ENCODE measurements around the gene PPM1H.

The PPM1H gene

GRCh38 chr12:62649412-62650138 lies 285.4 kb downstream of the PPM1H start:
- no peak for DNase-seq (ENCODE audit: low spot score)
- no peak for TF ChIP-seq CTCF (IDR thresholded peaks at IDR 0.05; ENCODE audit: extremely low read depth, missing control alignments)

- no peak for DNase-seq (ENCODE audit: low spot score)
- no peak for TF ChIP-seq CTCF (IDR thresholded peaks at IDR 0.05; ENCODE audit: extremely low read depth, missing control alignments)
Observed at GRCh38 chr12:62647586-62647985, 287.4 kb downstream of the PPM1H start.

DNA sequence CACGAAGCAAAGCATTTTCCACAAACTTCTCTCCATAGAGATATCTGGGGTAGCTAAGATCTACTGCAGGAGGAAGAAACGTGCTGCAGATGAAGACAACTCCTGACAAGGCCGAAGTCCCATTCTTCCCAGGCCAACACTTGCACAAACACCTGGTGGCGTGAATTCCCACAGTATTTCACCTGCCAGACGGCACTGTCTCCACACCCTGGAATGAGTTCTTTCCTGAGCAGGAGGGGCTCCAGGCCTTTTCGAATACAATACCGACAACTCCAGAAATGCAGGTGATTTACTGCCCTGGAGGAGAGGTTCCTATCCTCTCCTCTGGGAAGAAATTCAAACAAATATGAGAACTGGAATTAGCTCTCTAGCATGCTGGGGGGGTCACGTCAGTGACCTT lies 288.4 kb downstream of the PPM1H start:
- no peak for TF ChIP-seq CTCF (IDR thresholded peaks at IDR 0.05; ENCODE audit: extremely low read depth, missing control alignments)
- no peak for DNase-seq (ENCODE audit: low spot score)

DNA sequence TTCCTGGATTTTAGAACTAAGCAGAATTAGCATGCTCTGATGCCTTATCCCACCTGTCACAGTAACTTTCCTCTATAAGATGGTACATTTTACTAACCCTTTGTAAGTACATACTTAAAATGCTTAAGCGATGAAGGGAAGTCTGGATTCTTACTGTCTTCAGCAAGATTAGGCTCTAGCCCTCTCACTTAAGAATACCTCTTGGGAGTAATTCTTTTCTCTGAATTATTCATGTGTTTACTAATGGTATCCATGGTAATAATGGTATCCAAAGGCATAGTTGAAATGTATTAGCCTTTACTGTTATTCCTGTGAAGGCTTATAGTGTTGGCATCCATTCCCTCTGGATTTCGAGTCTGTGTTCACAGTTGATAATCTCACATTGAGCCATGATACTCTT lies 291.5 kb downstream of the PPM1H start:
- no peak for TF ChIP-seq CTCF (IDR thresholded peaks at IDR 0.05; ENCODE audit: extremely low read depth, missing control alignments)
- no peak for DNase-seq (ENCODE audit: low spot score)

DNA sequence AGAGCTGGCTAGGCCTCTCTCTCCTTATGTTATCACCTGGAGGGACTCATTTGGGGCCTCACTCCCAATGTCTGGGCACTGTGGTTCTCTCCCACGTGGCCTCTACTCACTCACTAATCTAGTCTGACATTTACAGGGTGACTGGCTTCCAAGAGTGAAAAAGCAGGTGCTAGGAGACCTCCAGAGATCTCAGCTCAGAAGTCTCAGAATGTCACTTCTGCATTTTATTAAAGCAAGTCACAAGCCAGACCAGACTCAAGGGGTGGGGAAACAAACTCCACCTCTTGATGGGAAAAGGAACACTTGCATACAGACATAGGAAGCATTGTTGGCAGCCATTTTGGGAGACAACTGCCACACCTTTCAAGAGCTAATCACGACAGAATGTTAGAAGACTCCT lies 292.5 kb downstream of the PPM1H start:
- no peak for TF ChIP-seq CTCF (IDR thresholded peaks at IDR 0.05; ENCODE audit: extremely low read depth, missing control alignments)
- DNase-seq (ENCODE audit: low spot score), result no peak

GRCh38 chr12:62640910-62641448 lies 294.0 kb downstream of the PPM1H start:
- DNase-seq (ENCODE audit: low spot score), result peak; percentile 73
- no peak for TF ChIP-seq CTCF (IDR thresholded peaks at IDR 0.05; ENCODE audit: extremely low read depth, missing control alignments)

DNA sequence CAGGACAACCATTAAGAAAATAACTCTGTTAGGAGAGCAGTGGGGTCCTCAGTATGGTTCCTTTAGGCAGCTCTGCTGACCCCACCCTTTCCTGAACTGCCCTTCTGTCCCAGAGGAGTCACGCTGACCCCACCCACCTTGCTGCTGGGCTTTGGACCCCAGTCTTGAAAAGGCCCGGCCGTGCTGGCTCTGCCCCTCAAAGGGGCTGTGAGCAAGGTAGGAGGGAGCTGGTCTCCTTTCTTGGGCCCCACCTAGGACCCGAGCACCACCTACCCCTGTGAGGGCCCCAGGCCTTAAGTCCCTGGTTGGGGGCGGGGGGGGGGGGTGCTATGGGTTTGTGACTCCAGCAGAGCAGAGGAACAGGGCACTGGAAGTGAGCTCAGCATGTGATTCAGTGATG lies 297.3 kb downstream of the PPM1H start:
- DNase-seq (ENCODE audit: low spot score), result no peak
- TF ChIP-seq CTCF (IDR thresholded peaks at IDR 0.05; ENCODE audit: extremely low read depth, missing control alignments), result no peak

Data from GM20000 (cell line).